CD4-positive, alpha-beta T cell (primary cell): ENCODE data around the gene B4GALT1. TPM values are rescaled to one million over a fixed set of nuclear protein-coding genes. Genes with fewer than 3 reads are reported as not detected.
"Not testable (repeated sequence)": the region's sequence is repeated elsewhere in the genome, so short reads cannot be mapped to it uniquely, and the experiment has no call there.

ENCODE experiments used
- ATAC-seq: fragments of 200-7000 bp; cut with Tn5 transposase; one replicate; pipeline ENCODE4 v1.10.0; 2022; ENCODE audit warnings: mild to moderate bottlenecking; ENCODE audit not compliant: poor library complexity
- CTCF ChIA-PET: fragments of 350-600 bp; sonication (Branson Sonifier 250); formaldehyde crosslinking; loops from one replicate; lab custom pipeline; 2021; ENCODE audit warnings: antibody characterized with exemption, inconsistent platforms; lab: Charles Lee
- POLR2A ChIA-PET: fragments of 350-600 bp; sonication (Branson Sonifier 250); formaldehyde crosslinking; loops from one replicate; lab custom pipeline; 2021; ENCODE audit warnings: antibody characterized with exemption, inconsistent platforms; lab: Charles Lee
- DNase-seq, 14 experiments: peaks; one replicate each; pipeline ENCODE4 v3.0.0-alpha.2; 2013 to 2020; ENCODE audit warnings: mixed read lengths in 2 of 14
- H3K27ac ChIP-seq, 2 donors: one replicate each; pipeline versions ENCODE4 v1.5.1 to v1.7.0; 2013; ENCODE audit warnings: low read length in 2 of 2, low read depth in 1 of 2, mild to moderate bottlenecking in 1 of 2
- H3K27me3 ChIP-seq, 2 experiments: 1 replicate in 1 of 2; 2 replicates in 1 of 2; pipeline versions ENCODE4 v1.6.1 to v1.7.0; 2013; ENCODE audit warnings: low read length in 2 of 2, control low read depth in 1 of 2, mild to moderate bottlenecking in 1 of 2, moderate library complexity in 1 of 2; ENCODE audit not compliant: insufficient read depth in 2 of 2, control insufficient read depth in 1 of 2
- H3K36me3 ChIP-seq: one replicate; pipeline ENCODE4 v1.6.1; 2013; ENCODE audit warnings: low read length, control low read depth; ENCODE audit not compliant: insufficient read depth
- H3K4me1 ChIP-seq: one replicate; pipeline ENCODE4 v1.6.1; 2013; ENCODE audit warnings: low read length, control low read depth; ENCODE audit not compliant: insufficient read depth
- H3K4me3 ChIP-seq: one replicate; pipeline ENCODE4 v1.5.1; 2013; ENCODE audit warnings: mild to moderate bottlenecking, low read length, moderate library complexity
- H3K9me3 ChIP-seq, 2 experiments: 1 replicate in 1 of 2; 2 replicates in 1 of 2; pipeline versions ENCODE4 v1.6.1 to v1.7.0; 2013; ENCODE audit warnings: low read length in 2 of 2, mild to moderate bottlenecking in 2 of 2, control low read depth in 1 of 2, moderate library complexity in 1 of 2; ENCODE audit not compliant: control insufficient read depth in 1 of 2, insufficient read depth in 1 of 2
- H3K27ac Mint-ChIP-seq: one replicate; pipeline ENCODE4 v1.8.0; 2020; ENCODE audit warnings: mixed read lengths
- H3K27me3 Mint-ChIP-seq: one replicate; pipeline ENCODE4 v1.8.0; 2021; ENCODE audit warnings: mixed read lengths
- H3K36me3 Mint-ChIP-seq: one replicate; pipeline ENCODE4 v1.8.0; 2021; ENCODE audit warnings: low read depth, mixed read lengths
- H3K4me1 Mint-ChIP-seq: one replicate; pipeline ENCODE4 v1.8.0; 2021; ENCODE audit warnings: low read depth, mixed read lengths
- H3K4me3 Mint-ChIP-seq: one replicate; pipeline ENCODE4 v1.8.0; 2020; ENCODE audit warnings: mild to moderate bottlenecking, mixed read lengths
- H3K9me3 Mint-ChIP-seq: one replicate; pipeline ENCODE4 v1.8.0; 2020; ENCODE audit warnings: mixed read lengths
- CTCF ChIP-seq: fragments of 200-600 bp; IDR thresholded peaks from one replicate; pipeline ENCODE4 v1.8.0; 2022; ENCODE audit warnings: antibody characterized with exemption, mild to moderate bottlenecking
- intact Hi-C, 2 experiments: fragments of 100-400 bp; cut with DNase I in 1 of 2; cut with micrococcal nuclease in 1 of 2; formaldehyde crosslinking; loops; one replicate each; pipeline versions ENCODE4 v1.15.1 to v1.9.0; 2023 to 2025; cut with DNase I, micrococcal nuclease
- total RNA-seq, 174 experiments: library from RNA in 2 of 174; stranded (reverse) in 2 of 174; gene quantifications; one replicate each; pipeline ENCODE4 v1.2.3 and lab custom pipeline; 2021 to 2026

Gene B4GALT1
- total RNA-seq, 2 experiments from 2014 or later: 74.7 to 77.0 TPM

- Histone ChIP-seq H3K27ac (peak overlapping the region; percentile 88 to 90), H3K9me3 (no peaks in the 10 kb centered on the region), H3K4me1 (peaks cover 68% of the 10 kb centered on the region), H3K27me3 (no peaks in the 10 kb centered on the region), H3K36me3 (no peaks in the 10 kb centered on the region), H3K4me3 (peak overlapping the region; percentile 85)
- Mint-ChIP-seq H3K9me3 (no peaks in the 10 kb centered on the region), H3K36me3 (no peaks in the 10 kb centered on the region), H3K27me3 (no peaks in the 10 kb centered on the region), H3K27ac (peak overlapping the region; percentile 97), H3K4me3 (peak overlapping the region; percentile 93), H3K4me1 (peaks cover 74% of the 10 kb centered on the region)
- intact Hi-C loops: loop anchor here (2.0 to 10.0 kb wide), 9 partner anchors 17 to 1212 kb away; partner anchors contain the start of genes BAG1 (in 2 of the 2), CHMP5 (in 2 of the 2), MYORG (in 1 of the 2) and NOL6 (in 1 of the 2)
- DNase-seq (peak in 4 of 14 experiments; percentile 20 to 81 (median 72)), ATAC-seq (no peak)
- no peak for TF ChIP-seq CTCF
- ChIA-PET CTCF (no interaction called here), POLR2A (interaction anchor here (3.4 to 3.7 kb wide), 2 partner anchors 24 to 89 kb away, joined by 33 to 40 read pairs; partner anchors contain the start of gene SMU1)
These were observed 1.6 kb downstream of the B4GALT1 start for GRCh38 chr9:33165263-33166151.

GRCh38 chr9:33164921-33165262, 2.2 kb downstream of the B4GALT1 start:
- H3K9me3 Mint-ChIP-seq, H3K27me3 Mint-ChIP-seq, CTCF ChIA-PET, DNase-seq, ATAC-seq, H3K36me3 ChIP-seq, H3K9me3 ChIP-seq, H3K36me3 Mint-ChIP-seq, H3K27me3 ChIP-seq: not testable (repeated sequence)
- H3K4me1 ChIP-seq: peaks cover 72% of the 10 kb centered on the region
- H3K27ac Mint-ChIP-seq: peak overlapping the region; percentile 97
- POLR2A ChIA-PET: interaction anchor here (3.7 kb wide), 1 partner anchor 88 kb away, joined by 33 read pairs; the partner anchor contains the start of gene SMU1
- H3K27ac ChIP-seq: peak overlapping the region; percentile 88 to 90
- intact Hi-C loops: loop anchor here (2.0 to 10.0 kb wide), 8 partner anchors 16 to 1212 kb away; partner anchors contain the start of genes MYORG (in 1 of the 2), NOL6 (in 1 of the 2), SMIM27 (in 1 of the 2) and TOPORS (in 1 of the 2)
- H3K4me3 ChIP-seq: peak overlapping the region; percentile 85
- H3K4me1 Mint-ChIP-seq: peaks cover 81% of the 10 kb centered on the region
- peak overlapping the region; percentile 93 for H3K4me3 Mint-ChIP-seq

- peak overlapping the region; percentile 85 for H3K4me3 ChIP-seq
- CTCF ChIA-PET: no interaction called here
These were observed 2.9 kb downstream of the B4GALT1 start for GRCh38 chr9:33164138-33164809.

More at GRCh38 chr9:33164138-33164809, 2.9 kb downstream of the B4GALT1 start:
- peak overlapping the region; percentile 97 for H3K27ac Mint-ChIP-seq
- Histone ChIP-seq H3K27ac (peak overlapping the region; percentile 56 to 94), H3K9me3 (no peaks in the 10 kb centered on the region), H3K27me3 (no peaks in the 10 kb centered on the region), H3K4me1 (peaks cover 78% of the 10 kb centered on the region), H3K36me3 (no peaks in the 10 kb centered on the region)
- no peak for ATAC-seq
- DNase-seq: peak in 3 of 14 experiments; percentile 50 to 60 (median 60)
- intact Hi-C loops: loop anchor here (2.0 to 10.0 kb wide), 5 partner anchors 15 to 609 kb away; partner anchors contain the start of genes NOL6 (in 1 of the 2), SMIM27 (in 1 of the 2) and TOPORS (in 1 of the 2)
- no peaks in the 10 kb centered on the region for H3K36me3 Mint-ChIP-seq
- peak overlapping the region; percentile 81 for H3K4me3 Mint-ChIP-seq
- no peaks in the 10 kb centered on the region for H3K27me3 Mint-ChIP-seq
- H3K9me3 Mint-ChIP-seq: no peaks in the 10 kb centered on the region
- TF ChIP-seq CTCF: no peak
- peaks cover 86% of the 10 kb centered on the region for H3K4me1 Mint-ChIP-seq
- POLR2A ChIA-PET: interaction anchor here (1.5 kb wide), 1 partner anchor 13 kb away, joined by 3 read pairs; no protein-coding TSS in a partner anchor
